ENCODE measurements around the gene GRIK2. TPM values are rescaled to one million over a fixed set of nuclear protein-coding genes. Genes with fewer than 3 reads are reported as not detected.
A peak's percentile ranks its signal among the peaks of the same experiment; 100 is the strongest.
"Not testable (repeated sequence)": the region's sequence is repeated elsewhere in the genome, so short reads cannot be mapped to it uniquely, and the experiment has no call there.

GRIK2 gene
- total RNA-seq = not detected

DNA sequence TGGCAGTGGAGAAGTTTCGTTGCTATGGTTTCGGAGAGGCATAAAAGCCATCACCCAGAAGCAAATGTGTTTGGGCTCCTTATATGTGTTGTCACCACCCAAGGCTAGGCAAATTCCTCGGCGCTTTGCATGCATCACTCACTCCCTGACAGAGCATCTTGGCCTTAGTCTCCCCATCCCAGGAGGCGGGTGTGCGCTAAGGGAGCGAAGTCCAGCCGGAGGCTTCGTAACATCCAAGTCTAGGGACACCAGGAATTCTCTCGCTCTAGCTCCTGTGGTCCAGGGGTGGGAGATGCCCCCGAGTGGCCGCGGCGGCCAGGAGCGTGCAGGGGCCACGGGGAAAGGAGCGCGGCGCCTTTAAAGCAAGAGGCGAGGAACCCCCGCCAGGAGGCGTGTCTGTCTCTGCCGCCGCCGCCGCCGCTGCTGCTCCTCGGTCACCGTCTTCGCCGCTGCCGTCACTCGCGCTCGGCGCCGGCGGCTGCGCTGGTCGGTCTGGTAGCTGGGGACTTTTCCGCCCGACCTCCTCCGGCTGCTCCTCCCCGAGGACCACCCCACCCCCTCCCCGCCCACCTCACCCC lies at the start of gene GRIK2:
Gene GRIK2, plus strand, starts transcription at position 458 of the 578 bp plus-strand sequence.
- H3K4me1 Mint-ChIP-seq (ENCODE audit: low read depth) = no peaks in the 10 kb centered on the region
- no peaks in the 10 kb centered on the region for H3K9me3 Mint-ChIP-seq
- peaks cover 0 to 2% of the 10 kb centered on the region in 2 donors for H3K36me3 Mint-ChIP-seq (ENCODE audit: insufficient read depth in 2 of 2)
- peak in 1 of 2 donors; percentile 51 for ATAC-seq (replicated peaks in 1 of 2)
- H3K4me3 Mint-ChIP-seq = peak within 1 kb of the TSS in 1 of 2 donors; percentile 44
- H3K27me3 Mint-ChIP-seq (ENCODE audit: low read depth) = peaks cover 50% of the 10 kb centered on the region
- DNase-seq = peak; percentile 10 to 37
- no peak within 1 kb of the TSS for H3K27ac Mint-ChIP-seq

- Mint-ChIP-seq H3K4me3 (no peak overlapping the region), H3K27me3 (ENCODE audit: low read depth) (no peaks in the 10 kb centered on the region), H3K9me3 (peaks cover 0 to 2% of the 10 kb centered on the region in 2 donors), H3K4me1 (ENCODE audit: low read depth) (no peaks in the 10 kb centered on the region), H3K27ac (no peak overlapping the region), H3K36me3 (ENCODE audit: insufficient read depth in 2 of 2) (no peaks in the 10 kb centered on the region)
- DNase-seq (no peak), ATAC-seq (replicated peaks in 1 of 2) (no peak)
Measured at GRCh38 chr6:101344885-101345284, 48.6 kb upstream of the GRIK2 start.

DNA sequence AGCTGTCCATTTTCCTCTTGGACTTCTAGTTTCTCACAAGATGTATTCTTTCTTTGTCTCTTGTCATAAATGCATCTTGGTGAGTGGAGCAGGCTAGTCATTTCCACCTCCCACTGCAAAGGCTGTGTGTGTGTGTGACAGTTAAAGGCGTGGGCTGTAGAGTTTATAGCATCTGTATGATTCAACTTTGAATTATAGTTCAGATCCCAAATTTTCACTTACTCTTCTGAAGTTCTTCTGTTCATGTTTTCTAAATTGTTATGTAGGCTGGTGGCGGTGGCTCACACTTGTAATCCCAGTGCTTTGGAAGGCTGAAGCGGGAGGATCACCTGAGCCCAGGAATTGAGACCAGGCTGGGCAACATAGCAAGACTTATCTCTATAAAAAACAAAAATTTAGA lies 44.7 kb upstream of the GRIK2 start:
- H3K9me3 Mint-ChIP-seq = peaks cover 0 to 2% of the 10 kb centered on the region in 2 donors
- ATAC-seq (replicated peaks in 1 of 2) = no peak
- H3K4me3 Mint-ChIP-seq = no peak overlapping the region
- no peak overlapping the region for H3K27ac Mint-ChIP-seq
- H3K36me3 Mint-ChIP-seq (ENCODE audit: insufficient read depth in 2 of 2) = no peaks in the 10 kb centered on the region
- DNase-seq = no peak
- no peaks in the 10 kb centered on the region for H3K27me3 Mint-ChIP-seq (ENCODE audit: low read depth)
- no peaks in the 10 kb centered on the region for H3K4me1 Mint-ChIP-seq (ENCODE audit: low read depth)

GRCh38 chr6:101350631-101351030 lies 42.9 kb upstream of the GRIK2 start:
- not testable (repeated sequence) for H3K4me3 Mint-ChIP-seq; H3K4me1 Mint-ChIP-seq (ENCODE audit: low read depth); DNase-seq; H3K27ac Mint-ChIP-seq; ATAC-seq (replicated peaks in 1 of 2); H3K9me3 Mint-ChIP-seq; H3K27me3 Mint-ChIP-seq (ENCODE audit: low read depth); H3K36me3 Mint-ChIP-seq (ENCODE audit: insufficient read depth in 2 of 2)

DNA sequence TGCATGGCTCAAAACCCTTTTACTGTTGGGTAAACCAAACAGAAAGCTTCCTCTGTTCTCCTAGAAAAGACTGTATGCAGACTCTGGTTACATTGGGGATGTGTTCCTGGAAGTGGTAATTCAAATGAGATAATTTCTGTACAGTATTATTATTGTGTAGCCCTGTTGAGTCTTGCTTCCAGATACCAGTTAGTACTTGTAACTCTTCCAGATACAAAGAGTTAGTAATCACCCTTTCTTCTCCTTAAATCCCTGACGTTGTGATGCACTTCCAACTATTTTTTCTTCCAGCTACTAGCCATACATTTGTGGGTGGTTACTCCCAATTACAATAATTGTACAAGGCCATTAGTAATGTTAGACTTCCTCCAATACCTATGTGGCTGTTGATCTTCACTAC lies 42.3 kb upstream of the GRIK2 start:
- Mint-ChIP-seq H3K4me3 (no peak overlapping the region), H3K4me1 (ENCODE audit: low read depth) (no peaks in the 10 kb centered on the region), H3K9me3 (no peaks in the 10 kb centered on the region), H3K27ac (no peak overlapping the region), H3K27me3 (ENCODE audit: low read depth) (no peaks in the 10 kb centered on the region), H3K36me3 (ENCODE audit: insufficient read depth in 2 of 2) (no peaks in the 10 kb centered on the region)
- ATAC-seq (replicated peaks in 1 of 2) = no peak
- no peak for DNase-seq

- no peaks in the 10 kb centered on the region for H3K4me1 Mint-ChIP-seq (ENCODE audit: low read depth)
- no peak overlapping the region for H3K27ac Mint-ChIP-seq
- no peaks in the 10 kb centered on the region for H3K9me3 Mint-ChIP-seq
- ATAC-seq (replicated peaks in 1 of 2) = no peak
- H3K36me3 Mint-ChIP-seq (ENCODE audit: insufficient read depth in 2 of 2) = no peaks in the 10 kb centered on the region
- H3K27me3 Mint-ChIP-seq (ENCODE audit: low read depth) = no peaks in the 10 kb centered on the region
- no peak for DNase-seq
- no peak overlapping the region for H3K4me3 Mint-ChIP-seq
Measured at GRCh38 chr6:101352316-101352715, 41.2 kb upstream of the GRIK2 start.

- Mint-ChIP-seq H3K9me3 (no peaks in the 10 kb centered on the region), H3K27ac (no peak overlapping the region), H3K4me3 (no peak overlapping the region), H3K36me3 (ENCODE audit: insufficient read depth in 2 of 2) (no peaks in the 10 kb centered on the region), H3K27me3 (ENCODE audit: low read depth) (no peaks in the 10 kb centered on the region), H3K4me1 (ENCODE audit: low read depth) (no peaks in the 10 kb centered on the region)
- DNase-seq (no peak), ATAC-seq (replicated peaks in 1 of 2) (no peak)
Measured at GRCh38 chr6:101365181-101365580, 28.3 kb upstream of the GRIK2 start.

DNA sequence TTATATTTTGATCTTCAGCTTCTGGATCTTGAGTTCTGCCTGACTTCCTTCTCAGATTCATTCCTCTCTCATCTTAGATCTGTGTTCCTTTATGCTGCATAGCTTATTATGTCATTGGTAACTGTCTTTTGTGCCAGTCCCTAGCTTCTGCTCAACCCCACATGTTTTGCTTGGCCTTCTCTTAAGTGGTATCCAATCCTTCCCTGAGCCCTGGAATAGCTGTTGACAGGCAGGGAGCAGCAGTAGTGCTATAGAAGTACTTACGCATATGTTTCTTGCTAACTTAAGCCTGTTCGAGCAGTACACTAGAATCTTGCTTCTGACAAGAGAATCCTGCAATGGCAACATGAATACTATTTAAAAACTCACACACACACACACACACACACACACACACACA lies 13.6 kb upstream of the GRIK2 start:
- H3K4me1 Mint-ChIP-seq (ENCODE audit: low read depth) = no peaks in the 10 kb centered on the region
- peaks cover 5 to 8% of the 10 kb centered on the region in 2 donors for H3K9me3 Mint-ChIP-seq
- no peak for DNase-seq
- peaks cover 0 to 3% of the 10 kb centered on the region in 2 donors for H3K36me3 Mint-ChIP-seq (ENCODE audit: insufficient read depth in 2 of 2)
- H3K27me3 Mint-ChIP-seq (ENCODE audit: low read depth) = no peaks in the 10 kb centered on the region
- no peak overlapping the region for H3K27ac Mint-ChIP-seq
- ATAC-seq (replicated peaks in 1 of 2) = no peak
- H3K4me3 Mint-ChIP-seq = no peak overlapping the region

- peaks cover 0 to 3% of the 10 kb centered on the region in 2 donors for H3K36me3 Mint-ChIP-seq (ENCODE audit: insufficient read depth in 2 of 2)
- DNase-seq (no peak), ATAC-seq (replicated peaks in 1 of 2) (no peak)
- H3K4me1 Mint-ChIP-seq (ENCODE audit: low read depth) = no peaks in the 10 kb centered on the region
- peaks cover 5 to 8% of the 10 kb centered on the region in 2 donors for H3K9me3 Mint-ChIP-seq
- H3K27ac Mint-ChIP-seq = no peak overlapping the region
- H3K4me3 Mint-ChIP-seq = no peak overlapping the region
- no peaks in the 10 kb centered on the region for H3K27me3 Mint-ChIP-seq (ENCODE audit: low read depth)
Measured at GRCh38 chr6:101380897-101381630, 12.4 kb upstream of the GRIK2 start.

GRCh38 chr6:101383747-101384146 lies 9.8 kb upstream of the GRIK2 start:
- H3K27me3 Mint-ChIP-seq (ENCODE audit: low read depth); H3K27ac Mint-ChIP-seq; H3K4me1 Mint-ChIP-seq (ENCODE audit: low read depth); H3K9me3 Mint-ChIP-seq; ATAC-seq (replicated peaks in 1 of 2); H3K4me3 Mint-ChIP-seq; DNase-seq; H3K36me3 Mint-ChIP-seq (ENCODE audit: insufficient read depth in 2 of 2): not testable (repeated sequence)

DNA sequence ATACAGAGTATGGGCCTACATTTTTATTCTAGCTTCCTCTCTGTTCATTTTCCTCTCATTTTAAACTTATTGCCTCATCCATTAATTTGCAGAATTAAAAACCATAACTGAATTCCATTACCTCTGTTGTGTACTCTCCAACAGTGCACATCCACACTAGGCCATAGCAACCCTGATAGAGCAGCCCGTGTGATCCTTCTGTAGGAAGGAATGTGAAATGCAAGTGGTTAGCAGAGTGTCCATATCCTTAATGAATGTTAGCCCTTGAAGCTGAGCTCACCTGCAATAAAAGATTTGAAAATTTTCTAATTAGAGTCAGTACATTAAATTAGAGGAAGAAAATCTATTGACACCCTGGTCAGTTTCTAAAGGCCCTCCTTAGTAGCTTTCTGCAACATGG lies 6.5 kb upstream of the GRIK2 start:
- DNase-seq = no peak
- Mint-ChIP-seq H3K4me1 (ENCODE audit: low read depth) (no peaks in the 10 kb centered on the region), H3K27ac (no peak overlapping the region), H3K36me3 (ENCODE audit: insufficient read depth in 2 of 2) (peaks cover 0 to 4% of the 10 kb centered on the region in 2 donors), H3K4me3 (no peak overlapping the region), H3K9me3 (peaks cover 2 to 8% of the 10 kb centered on the region in 2 donors), H3K27me3 (ENCODE audit: low read depth) (peaks cover 22% of the 10 kb centered on the region)
- no peak for ATAC-seq (replicated peaks in 1 of 2)

GRCh38 chr6:101391772-101392585 lies 1.5 kb upstream of the GRIK2 start:
- no peaks in the 10 kb centered on the region for H3K9me3 Mint-ChIP-seq
- ATAC-seq (replicated peaks in 1 of 2) (no peak), DNase-seq (no peak)
- H3K27ac Mint-ChIP-seq = no peak overlapping the region
- no peak overlapping the region for H3K4me3 Mint-ChIP-seq
- peaks cover 0 to 2% of the 10 kb centered on the region in 2 donors for H3K36me3 Mint-ChIP-seq (ENCODE audit: insufficient read depth in 2 of 2)
- H3K27me3 Mint-ChIP-seq (ENCODE audit: low read depth) = peaks cover 48% of the 10 kb centered on the region
- no peaks in the 10 kb centered on the region for H3K4me1 Mint-ChIP-seq (ENCODE audit: low read depth)

DNA sequence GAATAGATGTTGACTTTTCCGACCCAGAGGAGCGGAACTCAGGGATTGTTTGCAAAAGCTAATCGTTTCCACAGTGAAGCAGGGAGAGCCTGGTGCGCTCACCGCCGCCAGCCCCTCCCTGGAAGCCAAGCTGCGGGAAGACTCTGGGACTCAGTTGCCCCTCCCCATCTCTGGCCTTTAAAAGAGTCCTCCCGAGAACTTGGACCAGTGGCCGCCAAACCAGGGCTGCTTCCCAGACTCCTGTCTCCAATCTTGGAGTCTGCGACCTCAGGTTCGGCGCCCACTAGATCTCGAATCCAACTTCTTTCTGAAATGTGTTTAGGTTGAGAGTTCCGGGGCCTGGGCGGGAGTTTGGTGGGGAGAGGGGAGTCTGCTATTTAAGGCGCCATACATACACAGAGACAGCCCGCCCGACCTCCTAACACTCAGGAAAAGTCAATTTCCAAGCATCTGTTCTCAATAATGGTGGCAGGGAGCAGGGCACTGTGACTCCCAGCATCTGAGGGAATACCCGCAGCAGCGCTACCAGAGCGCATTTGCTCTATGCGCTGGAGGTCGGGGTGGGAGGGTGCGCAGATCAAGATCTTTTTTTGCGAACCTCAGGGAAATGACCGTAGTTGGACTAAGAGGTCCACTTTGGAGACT lies 800 bp upstream of the GRIK2 start:
- ATAC-seq (replicated peaks in 1 of 2) (no peak), DNase-seq (no peak)
- H3K36me3 Mint-ChIP-seq (ENCODE audit: insufficient read depth in 2 of 2) = peaks cover 0 to 2% of the 10 kb centered on the region in 2 donors
- no peaks in the 10 kb centered on the region for H3K9me3 Mint-ChIP-seq
- H3K27ac Mint-ChIP-seq = no peak overlapping the region
- H3K27me3 Mint-ChIP-seq (ENCODE audit: low read depth) = peaks cover 48% of the 10 kb centered on the region
- H3K4me1 Mint-ChIP-seq (ENCODE audit: low read depth) = no peaks in the 10 kb centered on the region
- peak overlapping the region in 1 of 2 donors; percentile 36 for H3K4me3 Mint-ChIP-seq

All from activated T-cell treated with anti-CD3 and anti-CD28 coated beads, Interleukin-2, amount 50 U/mL, for 72 hours (primary cell).